Measurements from ENCODE around the gene C1orf35.

C1orf35 gene

GRCh38 chr1:228059634-228060457 is 43.3 kb downstream of the C1orf35 start:
- no peak for TF ChIP-seq CTCF (IDR thresholded peaks at IDR 0.05; ENCODE audit: low read length)
- no peak for TF ChIP-seq EZH2 (optimal IDR thresholded peaks at IDR 0.05; ENCODE audit: low read depth, low read length)
- TF ChIP-seq EZH2phosphoT487 (IDR thresholded peaks at IDR 0.05; ENCODE audit: low read length): no peak
- Histone ChIP-seq H3K36me3 (replicated peaks; ENCODE audit: insufficient read depth, low read length) (no peaks in the 10 kb centered on the region), H3K9me3 (replicated peaks; ENCODE audit: insufficient read depth, low read length) (no peaks in the 10 kb centered on the region), H3K27ac (ENCODE audit: low read length) (no peak overlapping the region), H3K4me2 (ENCODE audit: low read depth, low read length) (no peak overlapping the region), H3K9ac (ENCODE audit: low read length) (no peak overlapping the region), H3K9me2 (replicated peaks; ENCODE audit: insufficient read depth, low read length) (no peaks in the 10 kb centered on the region), H3K27me3 (replicated peaks; ENCODE audit: insufficient read depth, low read length) (peaks cover 17% of the 10 kb centered on the region), H3F3A (ENCODE audit: insufficient read depth, low read length) (no peaks in the 10 kb centered on the region), H3K4me1 (ENCODE audit: low read length) (no peaks in the 10 kb centered on the region), H3K79me2 (ENCODE audit: low read length) (no peaks in the 10 kb centered on the region), H4K20me1 (ENCODE audit: insufficient read depth, low read length) (no peaks in the 10 kb centered on the region), H2AFZ (ENCODE audit: low read length) (no peak overlapping the region; the same call in 1 of the 2 replicates), H3K4me3 (ENCODE audit: low read length) (no peak overlapping the region)
- no peak for DNase-seq

GRCh38 chr1:228058949-228059633 is 44.0 kb downstream of the C1orf35 start:
- TF ChIP-seq EZH2phosphoT487 (IDR thresholded peaks at IDR 0.05; ENCODE audit: low read length): no peak
- TF ChIP-seq EZH2 (optimal IDR thresholded peaks at IDR 0.05; ENCODE audit: low read depth, low read length): no peak
- no peak for TF ChIP-seq CTCF (IDR thresholded peaks at IDR 0.05; ENCODE audit: low read length)

DNA sequence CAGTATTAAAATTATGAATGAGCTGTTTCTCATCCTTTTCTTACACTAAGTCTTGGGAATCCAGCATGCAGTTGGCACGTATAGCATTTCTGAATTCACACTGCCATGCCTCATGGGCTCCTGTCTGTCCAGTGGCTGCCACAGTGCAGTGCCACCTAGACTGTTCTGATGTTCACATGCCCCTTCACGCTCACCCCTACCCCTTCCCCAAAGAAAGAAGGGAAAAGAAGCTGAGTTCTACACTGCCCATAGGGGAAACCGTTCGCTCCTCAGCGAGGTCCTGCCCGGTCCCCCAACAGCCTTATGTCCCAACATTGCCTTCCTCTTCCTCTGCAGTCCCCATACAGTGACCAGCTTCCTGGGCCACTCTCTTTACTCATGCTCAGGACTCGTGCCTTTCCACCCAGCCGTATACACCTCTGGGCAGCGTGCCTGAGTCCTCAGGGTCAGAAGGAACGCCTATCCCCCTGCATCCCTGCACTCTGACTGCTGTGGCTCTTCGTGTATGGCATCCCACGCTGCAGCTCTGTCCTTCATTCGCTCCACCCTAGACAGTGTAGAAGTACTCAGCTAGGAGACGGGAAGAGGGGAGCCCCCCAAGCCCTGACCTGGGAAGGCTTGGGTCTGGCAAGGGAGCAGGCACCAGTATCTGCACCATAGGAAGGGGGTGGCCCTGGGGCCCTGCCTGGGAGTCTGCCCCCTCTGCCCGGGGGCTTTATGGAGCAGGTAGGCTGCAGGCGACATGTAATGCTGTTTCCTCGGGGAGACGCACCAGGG is 44.8 kb downstream of the C1orf35 start:
- H3K9me2 ChIP-seq (replicated peaks; ENCODE audit: insufficient read depth, low read length): no peaks in the 10 kb centered on the region
- peaks cover 17% of the 10 kb centered on the region for H3K27me3 ChIP-seq (replicated peaks; ENCODE audit: insufficient read depth, low read length)
- no peaks in the 10 kb centered on the region for H3K4me1 ChIP-seq (ENCODE audit: low read length)
- no peaks in the 10 kb centered on the region for H3K9me3 ChIP-seq (replicated peaks; ENCODE audit: insufficient read depth, low read length)
- H2AFZ ChIP-seq (ENCODE audit: low read length): no peak overlapping the region
- no peak overlapping the region for H3K4me3 ChIP-seq (ENCODE audit: low read length)
- no peak overlapping the region for H3K4me2 ChIP-seq (ENCODE audit: low read depth, low read length)
- no peak overlapping the region for H3K27ac ChIP-seq (ENCODE audit: low read length)
- H3K9ac ChIP-seq (ENCODE audit: low read length): no peak overlapping the region
- no peaks in the 10 kb centered on the region for H3K79me2 ChIP-seq (ENCODE audit: low read length)
- no peaks in the 10 kb centered on the region for H4K20me1 ChIP-seq (ENCODE audit: insufficient read depth, low read length)
- no peaks in the 10 kb centered on the region for H3F3A ChIP-seq (ENCODE audit: insufficient read depth, low read length)
- no peaks in the 10 kb centered on the region for H3K36me3 ChIP-seq (replicated peaks; ENCODE audit: insufficient read depth, low read length)
- DNase-seq: no peak
- TF ChIP-seq EZH2 (optimal IDR thresholded peaks at IDR 0.05; ENCODE audit: low read depth, low read length): no peak
- TF ChIP-seq EZH2phosphoT487 (IDR thresholded peaks at IDR 0.05; ENCODE audit: low read length): no peak
- no peak for TF ChIP-seq CTCF (IDR thresholded peaks at IDR 0.05; ENCODE audit: low read length)

More at GRCh38 chr1:228058949-228059633, 44.0 kb downstream of the C1orf35 start:
- Histone ChIP-seq H3K27me3 (replicated peaks; ENCODE audit: insufficient read depth, low read length) (peaks cover 17% of the 10 kb centered on the region), H3K9ac (ENCODE audit: low read length) (no peak overlapping the region), H3K36me3 (replicated peaks; ENCODE audit: insufficient read depth, low read length) (no peaks in the 10 kb centered on the region), H3K4me1 (ENCODE audit: low read length) (no peaks in the 10 kb centered on the region), H3F3A (ENCODE audit: insufficient read depth, low read length) (no peaks in the 10 kb centered on the region), H4K20me1 (ENCODE audit: insufficient read depth, low read length) (no peaks in the 10 kb centered on the region), H3K79me2 (ENCODE audit: low read length) (no peaks in the 10 kb centered on the region), H3K27ac (ENCODE audit: low read length) (no peak overlapping the region), H3K4me3 (ENCODE audit: low read length) (no peak overlapping the region), H2AFZ (ENCODE audit: low read length) (no peak overlapping the region), H3K9me2 (replicated peaks; ENCODE audit: insufficient read depth, low read length) (no peaks in the 10 kb centered on the region), H3K4me2 (ENCODE audit: low read depth, low read length) (no peak overlapping the region), H3K9me3 (replicated peaks; ENCODE audit: insufficient read depth, low read length) (no peaks in the 10 kb centered on the region)
- no peak for DNase-seq
